Heart right ventricle (tissue), 16 donors: ENCODE results near the gene MTMR8. TPM values are rescaled to one million over a fixed set of nuclear protein-coding genes. Genes with fewer than 3 reads are reported as not detected.
"Not testable (repeated sequence)": the region's sequence is repeated elsewhere in the genome, so short reads cannot be mapped to it uniquely, and the experiment has no call there.

Experiments
- ATAC-seq, 8 donors: fragments of 200-7000 bp; cut with Tn5 transposase; one replicate each; pipeline ENCODE4 v1.9.1; 2020; ENCODE audit warnings: mild to moderate bottlenecking in 8 of 8, moderate library complexity in 8 of 8, moderate number of reproducible peaks in 1 of 8
- DNase-seq, 2 donors: peaks; one replicate each; pipeline ENCODE4 v3.0.0-alpha.2; 2020
- H3K27ac ChIP-seq, 10 donors: fragments of 200-600 bp; sonication (generic) in 2 of 10; one replicate each; pipeline versions ENCODE4 v1.5.0 to v1.8.0; 2020 to 2022; ENCODE audit warnings: mild to moderate bottlenecking in 3 of 10
- H3K27me3 ChIP-seq, 7 donors: fragments of 200-600 bp; one replicate each; pipeline ENCODE4 v1.8.0; 2021 to 2022; ENCODE audit warnings: mild to moderate bottlenecking in 2 of 7
- H3K36me3 ChIP-seq, 9 donors: fragments of 200-600 bp; sonication (generic) in 1 of 9; one replicate each; pipeline versions ENCODE4 v1.5.0 to v1.8.0; 2020 to 2022; ENCODE audit warnings: mild to moderate bottlenecking in 2 of 9
- H3K4me1 ChIP-seq, 9 donors: fragments of 200-600 bp; sonication (generic) in 1 of 9; one replicate each; pipeline versions ENCODE4 v1.5.0 to v1.8.0; 2020 to 2022; ENCODE audit warnings: mild to moderate bottlenecking in 4 of 9
- H3K4me3 ChIP-seq, 10 donors: fragments of 200-600 bp; sonication (generic) in 2 of 10; one replicate each; pipeline versions ENCODE4 v1.5.0 to v1.8.0; 2020 to 2022; ENCODE audit warnings: mild to moderate bottlenecking in 7 of 10, moderate library complexity in 2 of 10
- H3K9me3 ChIP-seq, 11 donors: fragments of 200-600 bp in 10 of 11; sonication (generic) in 2 of 11; one replicate each; pipeline versions ENCODE4 v1.5.0 to v1.8.0; 2013 to 2022; ENCODE audit warnings: mild to moderate bottlenecking in 2 of 11, control low read depth in 1 of 11, moderate library complexity in 1 of 11
- CTCF ChIP-seq, 9 donors: fragments of 200-600 bp; sonication (generic) in 2 of 9; IDR thresholded peaks; one replicate each; pipeline versions ENCODE4 v1.5.0 to v1.8.0; 2021 to 2022; ENCODE audit warnings: antibody characterized with exemption in 9 of 9, mild to moderate bottlenecking in 5 of 9, moderate library complexity in 1 of 9
- WGBS, 2 donors: extraction: QIAGEN DNeasy Blood & Tissue Kit; methylation state at CpG; one replicate each; pipeline ENCODE4 v1.1.7; 2013; ENCODE audit warnings: inconsistent platforms in 1 of 2; 5-methylcytosine and 5-hydroxymethylcytosine counted together
- intact Hi-C, 10 donors: fragments of 100-400 bp; cut with DNase I; formaldehyde crosslinking; loops; one replicate each; pipeline versions ENCODE4 v1.11.1 to v1.14.2; 2022
- polyA plus RNA-seq, 2 donors: library from polyadenylated mRNA; stranded (reverse); fragments of 200-250 nt; gene quantifications; one replicate each; pipeline ENCODE4 v1.2.3, GENCODE V29; 2013
- total RNA-seq, 10 donors: library from RNA; stranded (reverse); fragmentation: NEBNext Ultra II Directional in 3 of 10; extraction: Animal tissue kit (Norgen Biotek cat#: 25700) in 3 of 10; gene quantifications; one replicate each; pipeline versions ENCODE4 v1.2.1 to v1.2.4, GENCODE V29; 2021 to 2023
- donor health status: Arrhythmogenic right ventricular cardiomyopathy.
- donor health status: ischemic (EF 13 %, LVEDD 7.1; RV severe dilation, severe dysfunction).
- donor health status: healthy with polysubstance abuse.
- donor health status: DM: no; HTN: yes; CAD: no.
- donor health status: DM: no; HTN: no; CAD: no.
- donor health status: ischemic (EF 25% LVEDD 6.9; RV normal size, moderate dysfunction).
- donor health status: ischemic (EF 25% LVEDD 5.7; RV mildly dilated, moderate dysfunction).
- donor health status: healthy.
- donor health status: DM: yes; HTN: yes; CAD: no.
- donor health status: Ischemic cardiomyopathy.
- donor health status: ischemic (EF 35%, LVEDD 5.7; RV mildly dilated, moderate dysfunction).
- donor health status: nonischemic (EF 11% LVEDD 7.7; RV severe dilation, severe dysfunction).
- donor health status: DM: yes; HTN: yes; CAD: no.
- donor health status: PGD.
- donor health status: ischemic (EF 29% LVEDD 5.4; RV normal size, mild dysfunction).
- donor health status: nonischemic (EF 23%, LVEDD 6.1; RV moderate dilation, normal function).

The MTMR8 gene
- total and polyA plus RNA-seq, 12 donors = 0.14 to 0.99 (median 0.67) TPM

GRCh38 chrX:64395568-64395929 is 297 bp upstream of the MTMR8 start:
- no peak for TF ChIP-seq CTCF (IDR thresholded peaks at IDR 0.05)
- Histone ChIP-seq H3K4me3 (peak overlapping the region; percentile 44 to 73 (median 66)), H3K27ac (no peak overlapping the region), H3K27me3 (peaks cover 0 to 16% (median 0%) of the 10 kb centered on the region in 7 donors), H3K36me3 (no peaks in the 10 kb centered on the region), H3K4me1 (peaks cover 0 to 5% (median 0%) of the 10 kb centered on the region in 9 donors), H3K9me3 (no peaks in the 10 kb centered on the region)
- DNase-seq (no peak), ATAC-seq (peak in 3 of 8 donors; percentile 12 to 21 (median 16))
- intact Hi-C loops = no loop called here
- WGBS, 2 donors = 2 to 13% methylated on average over 4 of the region's 4 CpGs

GRCh38 chrX:64394059-64394873 is 986 bp downstream of the MTMR8 start:
- WGBS, 2 donors = 27 to 34% methylated on average over 12 of the region's 12 CpGs

GRCh38 chrX:64389489-64389888 is 5.8 kb downstream of the MTMR8 start:
- Histone ChIP-seq H3K27ac (no peak overlapping the region), H3K36me3 (no peaks in the 10 kb centered on the region), H3K4me3 (no peak overlapping the region), H3K4me1 (peaks cover 0 to 4% (median 0%) of the 10 kb centered on the region in 9 donors), H3K27me3 (no peaks in the 10 kb centered on the region), H3K9me3 (peaks cover 0 to 15% (median 7%) of the 10 kb centered on the region in 11 donors)
- intact Hi-C loops = no loop called here
- TF ChIP-seq CTCF (IDR thresholded peaks at IDR 0.05) = no peak
- DNase-seq = no peak
- ATAC-seq = no peak

More at GRCh38 chrX:64394059-64394873, 986 bp downstream of the MTMR8 start:
- H3K36me3 ChIP-seq = no peaks in the 10 kb centered on the region
- intact Hi-C loops = loop anchor here in 1 of 10 donors (5.0 kb wide), 1 partner anchor 187 kb away; the partner anchor contains the start of gene AMER1
- no peak for DNase-seq
- no peak for TF ChIP-seq CTCF (IDR thresholded peaks at IDR 0.05)
- peak in 2 of 8 donors; percentile 14 to 22 for ATAC-seq
- H3K27me3 ChIP-seq = peaks cover 0 to 9% (median 0%) of the 10 kb centered on the region in 7 donors
- peak overlapping the region in 9 of 10 donors; percentile 45 to 73 (median 66) for H3K4me3 ChIP-seq
- H3K9me3 ChIP-seq = no peaks in the 10 kb centered on the region
- H3K27ac ChIP-seq = peak overlapping the region in 2 of 10 donors; percentile 28 to 34
- H3K4me1 ChIP-seq = peaks cover 0 to 5% (median 0%) of the 10 kb centered on the region in 9 donors

- WGBS, 2 donors = 94 to 100% methylated on average over 4 of the region's 4 CpGs
Observed at GRCh38 chrX:64380789-64381188, 14.5 kb downstream of the MTMR8 start.

GRCh38 chrX:64379924-64380323 is 15.3 kb downstream of the MTMR8 start:
- ATAC-seq (no peak), DNase-seq (no peak)
- no peaks in the 10 kb centered on the region for H3K27me3 ChIP-seq
- TF ChIP-seq CTCF (IDR thresholded peaks at IDR 0.05) = no peak
- H3K4me1 ChIP-seq = no peaks in the 10 kb centered on the region
- H3K4me3 ChIP-seq = no peak overlapping the region
- no peak overlapping the region for H3K27ac ChIP-seq
- no peaks in the 10 kb centered on the region for H3K36me3 ChIP-seq
- intact Hi-C loops = loop anchor here in 1 of 10 donors (10.0 kb wide), 1 partner anchor 55 kb away; no protein-coding TSS in a partner anchor
- H3K9me3 ChIP-seq = peaks cover 0 to 88% (median 20%) of the 10 kb centered on the region in 11 donors
- 87 to 90% methylated on average over 1 of the region's 1 CpG for WGBS, 2 donors

More at GRCh38 chrX:64380789-64381188, 14.5 kb downstream of the MTMR8 start:
- H3K4me1 ChIP-seq, H3K27ac ChIP-seq, H3K4me3 ChIP-seq, ATAC-seq, DNase-seq, H3K27me3 ChIP-seq, intact Hi-C loops, H3K36me3 ChIP-seq: not testable (repeated sequence)
- H3K9me3 ChIP-seq = peaks cover 0 to 88% (median 20%) of the 10 kb centered on the region in 11 donors
